Kidney epithelial cell (primary cell): ENCODE measurements around the gene ANKFN1. TPM values are rescaled to one million over a fixed set of nuclear protein-coding genes. Genes with fewer than 3 reads are reported as not detected.

ENCODE experiments used
- DNase-seq: peaks from one replicate; pipeline ENCODE4 v3.0.0-alpha.2; 2010; ENCODE audit warnings: low read depth
- H3K27me3 ChIP-seq: 2 replicates; pipeline ENCODE4 v1.6.0; 2011; ENCODE audit warnings: low read length; ENCODE audit not compliant: control insufficient read depth, insufficient read depth
- H3K36me3 ChIP-seq: 2 replicates; pipeline ENCODE4 v1.5.1; 2011; ENCODE audit warnings: low read length; ENCODE audit not compliant: control insufficient read depth, insufficient read depth
- H3K4me3 ChIP-seq: 2 replicates; pipeline ENCODE4 v1.5.1; 2011; ENCODE audit warnings: low read depth, mild to moderate bottlenecking, control low read depth, low read length
- total RNA-seq: library from RNA; depleted of rRNA; stranded (reverse); fragments of >200 nt; gene quantifications from 2 replicates; pipeline ENCODE4 v1.2.3, GENCODE V29; 2015
- TF ChIP-seq, protein P1 (sequence below): IDR thresholded peaks from 2 replicates; pipeline ENCODE4 v1.5.1; 2011; ENCODE audit warnings: mild to moderate bottlenecking, moderate library complexity, low read length, control low read depth, inconsistent platforms; ENCODE audit not compliant: insufficient read depth, poor library complexity, severe bottlenecking

Gene ANKFN1
- total RNA-seq, 1 donor from 2014 or later: not detected

GRCh38 chr17:56465886-56466285 is 312.6 kb downstream of the ANKFN1 start:
- DNase-seq: no peak
- Histone ChIP-seq H3K4me3 (no peak overlapping the region), H3K27me3 (no peaks in the 10 kb centered on the region), H3K36me3 (no peaks in the 10 kb centered on the region)
- TF ChIP-seq, protein P1, sequence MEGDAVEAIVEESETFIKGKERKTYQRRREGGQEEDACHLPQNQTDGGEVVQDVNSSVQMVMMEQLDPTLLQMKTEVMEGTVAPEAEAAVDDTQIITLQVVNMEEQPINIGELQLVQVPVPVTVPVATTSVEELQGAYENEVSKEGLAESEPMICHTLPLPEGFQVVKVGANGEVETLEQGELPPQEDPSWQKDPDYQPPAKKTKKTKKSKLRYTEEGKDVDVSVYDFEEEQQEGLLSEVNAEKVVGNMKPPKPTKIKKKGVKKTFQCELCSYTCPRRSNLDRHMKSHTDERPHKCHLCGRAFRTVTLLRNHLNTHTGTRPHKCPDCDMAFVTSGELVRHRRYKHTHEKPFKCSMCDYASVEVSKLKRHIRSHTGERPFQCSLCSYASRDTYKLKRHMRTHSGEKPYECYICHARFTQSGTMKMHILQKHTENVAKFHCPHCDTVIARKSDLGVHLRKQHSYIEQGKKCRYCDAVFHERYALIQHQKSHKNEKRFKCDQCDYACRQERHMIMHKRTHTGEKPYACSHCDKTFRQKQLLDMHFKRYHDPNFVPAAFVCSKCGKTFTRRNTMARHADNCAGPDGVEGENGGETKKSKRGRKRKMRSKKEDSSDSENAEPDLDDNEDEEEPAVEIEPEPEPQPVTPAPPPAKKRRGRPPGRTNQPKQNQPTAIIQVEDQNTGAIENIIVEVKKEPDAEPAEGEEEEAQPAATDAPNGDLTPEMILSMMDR: no peak

- Histone ChIP-seq H3K27me3 (no peaks in the 10 kb centered on the region), H3K4me3 (no peak overlapping the region), H3K36me3 (no peaks in the 10 kb centered on the region)
- no peak for DNase-seq
- TF ChIP-seq, protein P1: no peak
These were observed 315.6 kb downstream of the ANKFN1 start for GRCh38 chr17:56468840-56469239.

DNA sequence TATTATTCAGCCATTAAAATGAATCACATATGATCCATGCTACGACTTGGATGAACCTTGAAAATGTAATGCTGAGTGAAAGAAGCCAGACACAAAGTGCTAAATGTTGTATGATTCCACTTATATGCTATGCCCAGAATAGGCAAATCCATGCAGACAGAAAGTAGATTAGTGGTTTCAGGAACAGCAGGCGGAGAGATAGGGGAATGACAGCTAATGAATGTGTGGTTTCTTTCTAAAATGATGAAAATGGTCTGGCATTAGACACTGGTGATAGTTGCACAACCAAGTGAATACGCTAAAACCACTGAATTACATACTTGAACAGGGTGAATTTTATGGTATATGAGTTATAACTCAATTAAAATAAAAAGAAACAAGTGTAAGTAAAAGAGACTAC is 318.4 kb downstream of the ANKFN1 start:
- DNase-seq: no peak
- no peaks in the 10 kb centered on the region for H3K36me3 ChIP-seq
- H3K27me3 ChIP-seq: no peaks in the 10 kb centered on the region

DNA sequence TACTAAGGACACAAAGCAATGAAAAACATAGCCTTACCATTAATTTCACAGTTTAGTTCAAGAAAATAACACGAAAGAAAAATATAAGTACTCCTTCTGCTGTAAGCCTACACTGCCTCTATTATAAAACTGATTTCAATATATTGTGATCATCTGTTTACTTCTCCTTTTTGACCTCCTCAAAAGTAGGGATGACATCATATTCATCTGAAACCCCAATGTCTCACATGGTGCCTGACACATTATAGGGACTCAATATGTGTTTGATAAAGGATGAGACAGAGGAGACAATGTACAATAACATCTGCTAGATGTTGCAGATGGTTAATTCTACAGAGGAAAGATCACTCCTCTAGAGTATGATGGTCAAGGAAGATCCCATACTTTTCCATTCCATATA is 321.8 kb downstream of the ANKFN1 start:
- H3K36me3 ChIP-seq: no peaks in the 10 kb centered on the region
- no peak for DNase-seq
- no peaks in the 10 kb centered on the region for H3K27me3 ChIP-seq
- no peak overlapping the region for H3K4me3 ChIP-seq
- TF ChIP-seq, protein P1: no peak

More for the DNA sequence above, 318.4 kb downstream of the ANKFN1 start:
- TF ChIP-seq, protein P1: no peak
- H3K4me3 ChIP-seq: no peak overlapping the region

- TF ChIP-seq, protein P1: peak; percentile 47
- no peak for DNase-seq
- Histone ChIP-seq H3K4me3 (no peak overlapping the region), H3K27me3 (no peaks in the 10 kb centered on the region), H3K36me3 (no peaks in the 10 kb centered on the region)
These were observed 325.7 kb downstream of the ANKFN1 start for GRCh38 chr17:56478836-56479447.

GRCh38 chr17:56480501-56480900 is 327.2 kb downstream of the ANKFN1 start:
- Histone ChIP-seq H3K27me3 (no peaks in the 10 kb centered on the region), H3K36me3 (no peaks in the 10 kb centered on the region), H3K4me3 (no peak overlapping the region)
- no peak for DNase-seq
- TF ChIP-seq, protein P1: no peak
